HepG2 (cell line): ENCODE data around the gene HHIPL1.

ENCODE experiments used
- CTCF ChIP-seq: sonication (generic); formaldehyde crosslinking; IDR thresholded peaks from 2 replicates; pipeline ENCODE4 v1.5.0; 2020; ENCODE audit warnings: mild to moderate bottlenecking, missing genetic modification reagents, moderate library complexity
- IKZF1 ChIP-seq: fragments of 450-650 bp; IDR thresholded peaks from 2 replicates; pipeline ENCODE4 v1.7.1; 2016
- TCF7 ChIP-seq: sonication (generic); IDR thresholded peaks from 2 replicates; pipeline ENCODE4 v1.6.1; 2016; ENCODE audit warnings: antibody characterized with exemption, low read depth
- ZBTB44 ChIP-seq: sonication (generic); formaldehyde crosslinking; IDR thresholded peaks from 2 replicates; pipeline ENCODE4 v1.4.0; 2020; ENCODE audit warnings: missing genetic modification reagents
- ZNF546 ChIP-seq: sonication (generic); formaldehyde crosslinking; conservative IDR thresholded peaks from 2 replicates; pipeline ENCODE4 v1.8.1; 2023; ENCODE audit warnings: mild to moderate bottlenecking, missing genetic modification reagents
- ZNF724P ChIP-seq: sonication (generic); formaldehyde crosslinking; IDR thresholded peaks from 2 replicates; pipeline ENCODE4 v1.8.0; 2022; ENCODE audit warnings: missing genetic modification reagents, borderline replicate concordance

- no peak for TF ChIP-seq IKZF1
- no peak for TF ChIP-seq TCF7
- no peak for TF ChIP-seq ZNF546 (CRISPR knock-in tag)
- no peak for TF ChIP-seq ZBTB44 (CRISPR knock-in tag)
- no peak for TF ChIP-seq CTCF
- TF ChIP-seq ZNF724P (CRISPR knock-in tag): no peak
These were observed 48.2 kb upstream of the HHIPL1 start for GRCh38 chr14:99596772-99597171.
